WTC11 (cell line): ENCODE measurements around the gene ANKRD1. TPM values are rescaled to one million over a fixed set of nuclear protein-coding genes. Genes with fewer than 3 reads are reported as not detected.

ENCODE experiments used
- ATAC-seq: fragments of 200-7000 bp; cut with Tn5 transposase; 2 replicates; pipeline ENCODE4 v1.10.0; 2021; ENCODE audit warnings: mild to moderate bottlenecking, moderate library complexity
- CTCF ChIA-PET: fragments of 300-600 bp; sonication (Branson Sonifier 250); formaldehyde crosslinking; loops from one replicate; lab custom pipeline; 2021; ENCODE audit warnings: antibody characterized with exemption; lab: Charles Lee
- POLR2A ChIA-PET: fragments of 350-600 bp; sonication (Branson Sonifier 250); formaldehyde crosslinking; loops from one replicate; lab custom pipeline; 2021; ENCODE audit warnings: antibody characterized with exemption; lab: Charles Lee
- DNase-seq: peaks from one replicate; pipeline ENCODE4 v3.0.0; 2021; ENCODE audit warnings: low spot score
- H3K27ac Mint-ChIP-seq: 2 replicates; pipeline ENCODE4 v1.8.0; 2021; ENCODE audit warnings: mixed read lengths
- H3K27me3 Mint-ChIP-seq: 2 replicates; pipeline ENCODE4 v1.8.0; 2021; ENCODE audit warnings: low read depth, mild to moderate bottlenecking, moderate library complexity, mixed read lengths
- H3K36me3 Mint-ChIP-seq: 2 replicates; pipeline ENCODE4 v1.8.0; 2021; ENCODE audit warnings: mixed read lengths
- H3K4me1 Mint-ChIP-seq: 2 replicates; pipeline ENCODE4 v1.8.0; 2022; ENCODE audit warnings: mixed read lengths
- H3K4me3 Mint-ChIP-seq: 2 replicates; pipeline ENCODE4 v1.8.0; 2021; ENCODE audit warnings: mild to moderate bottlenecking, moderate library complexity, mixed read lengths
- H3K9me3 Mint-ChIP-seq: 2 replicates; pipeline ENCODE4 v1.8.0; 2021; ENCODE audit warnings: mixed read lengths
- ESRRA ChIP-seq: sonication (generic); formaldehyde crosslinking; IDR thresholded peaks from 2 replicates; pipeline ENCODE4 v1.8.1; 2022; ENCODE audit warnings: mild to moderate bottlenecking, missing genetic modification reagents, borderline replicate concordance
- GABPB1 ChIP-seq: sonication (generic); formaldehyde crosslinking; IDR thresholded peaks from 2 replicates; pipeline ENCODE4 v1.8.1; 2023; ENCODE audit warnings: mild to moderate bottlenecking, missing genetic modification reagents
- JUN ChIP-seq: sonication (generic); formaldehyde crosslinking; IDR thresholded peaks from 2 replicates; pipeline ENCODE4 v1.8.0; 2023; ENCODE audit warnings: mild to moderate bottlenecking, missing genetic modification reagents
- MXD4 ChIP-seq: fragments of 250-450 bp; sonication (Bioruptor Pico); IDR thresholded peaks from 2 replicates; pipeline ENCODE4 v1.8.0; 2021; ENCODE audit warnings: mild to moderate bottlenecking, moderate library complexity, borderline replicate concordance
- NR2C2 ChIP-seq: sonication (generic); formaldehyde crosslinking; IDR thresholded peaks from 2 replicates; pipeline ENCODE4 v1.8.0; 2022; ENCODE audit warnings: mild to moderate bottlenecking, missing genetic modification reagents
- SP1 ChIP-seq: sonication (generic); formaldehyde crosslinking; conservative IDR thresholded peaks from 2 replicates; pipeline ENCODE4 v1.8.1; 2022; ENCODE audit warnings: missing genetic modification reagents
- TEAD4 ChIP-seq: sonication (generic); formaldehyde crosslinking; IDR thresholded peaks from 2 replicates; pipeline ENCODE4 v1.8.0; 2022; ENCODE audit warnings: mild to moderate bottlenecking, missing genetic modification reagents
- ZNF416 ChIP-seq: fragments of 250-450 bp; sonication (Bioruptor Pico); IDR thresholded peaks from 2 replicates; pipeline ENCODE4 v1.9.0; 2021; ENCODE audit warnings: mild to moderate bottlenecking, inconsistent platforms
- total RNA-seq: library from RNA; stranded (reverse); gene quantifications from 3 replicates; pipeline ENCODE4 v1.2.3, GENCODE V29; 2021
- TF ChIP-seq, protein P1 (sequence below): fragments of 250-450 bp; sonication (Bioruptor Pico); IDR thresholded peaks from 2 replicates; pipeline ENCODE4 v1.9.0; 2021; ENCODE audit warnings: mild to moderate bottlenecking, borderline replicate concordance
- TF ChIP-seq, protein P2 (sequence below): fragments of 250-450 bp; sonication (Bioruptor Pico); IDR thresholded peaks from 2 replicates; pipeline ENCODE4 v1.9.0; 2021; ENCODE audit warnings: moderate library complexity, mild to moderate bottlenecking, inconsistent platforms, borderline replicate concordance
- TF ChIP-seq, protein P3 (sequence below): sonication (generic); formaldehyde crosslinking; IDR thresholded peaks from 2 replicates; pipeline ENCODE4 v1.8.0; 2023; ENCODE audit warnings: missing genetic modification reagents, mild to moderate bottlenecking, borderline replicate concordance
- TF ChIP-seq, protein P4 (sequence below): sonication (generic); formaldehyde crosslinking; IDR thresholded peaks from 2 replicates; pipeline ENCODE4 v1.8.1; 2022; ENCODE audit warnings: missing genetic modification reagents, borderline replicate concordance
- TF ChIP-seq, protein P5 (sequence below): sonication (generic); formaldehyde crosslinking; IDR thresholded peaks from 2 replicates; pipeline ENCODE4 v1.8.1; 2023; ENCODE audit warnings: mild to moderate bottlenecking, moderate library complexity, missing genetic modification reagents
- TF ChIP-seq, protein P6 (sequence below): sonication (generic); formaldehyde crosslinking; IDR thresholded peaks from 2 replicates; pipeline ENCODE4 v1.8.1; 2022; ENCODE audit warnings: mild to moderate bottlenecking, moderate library complexity, missing genetic modification reagents

Gene ANKRD1
- total RNA-seq, 1 experiment from 2014 or later: not detected

DNA sequence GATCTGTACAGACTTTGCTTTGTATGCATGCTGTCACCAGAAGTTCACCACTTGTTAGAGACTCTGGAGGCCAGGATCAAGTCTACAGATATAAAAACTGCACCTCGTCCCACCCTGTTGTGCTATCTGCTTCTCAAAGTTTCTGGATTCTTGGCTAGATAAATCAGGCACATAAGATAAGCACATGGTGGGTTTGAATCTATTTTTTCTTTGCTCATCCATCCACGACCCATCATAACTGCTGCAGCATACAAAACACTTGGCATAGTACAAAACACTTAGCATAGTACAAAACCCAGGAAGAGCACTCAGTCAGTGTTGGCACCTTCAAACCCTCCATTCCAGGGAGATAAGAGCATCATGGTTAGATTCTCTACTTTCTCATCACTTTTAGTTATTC lies 42.4 kb upstream of the ANKRD1 start:
- no peak for ATAC-seq
- Mint-ChIP-seq H3K27ac (no peak overlapping the region), H3K27me3 (peaks cover 86% of the 10 kb centered on the region), H3K36me3 (no peaks in the 10 kb centered on the region), H3K4me3 (no peak overlapping the region)
- POLR2A ChIA-PET: no interaction called here
- no peak for TF ChIP-seq ZNF416
- TF ChIP-seq, protein P1, sequence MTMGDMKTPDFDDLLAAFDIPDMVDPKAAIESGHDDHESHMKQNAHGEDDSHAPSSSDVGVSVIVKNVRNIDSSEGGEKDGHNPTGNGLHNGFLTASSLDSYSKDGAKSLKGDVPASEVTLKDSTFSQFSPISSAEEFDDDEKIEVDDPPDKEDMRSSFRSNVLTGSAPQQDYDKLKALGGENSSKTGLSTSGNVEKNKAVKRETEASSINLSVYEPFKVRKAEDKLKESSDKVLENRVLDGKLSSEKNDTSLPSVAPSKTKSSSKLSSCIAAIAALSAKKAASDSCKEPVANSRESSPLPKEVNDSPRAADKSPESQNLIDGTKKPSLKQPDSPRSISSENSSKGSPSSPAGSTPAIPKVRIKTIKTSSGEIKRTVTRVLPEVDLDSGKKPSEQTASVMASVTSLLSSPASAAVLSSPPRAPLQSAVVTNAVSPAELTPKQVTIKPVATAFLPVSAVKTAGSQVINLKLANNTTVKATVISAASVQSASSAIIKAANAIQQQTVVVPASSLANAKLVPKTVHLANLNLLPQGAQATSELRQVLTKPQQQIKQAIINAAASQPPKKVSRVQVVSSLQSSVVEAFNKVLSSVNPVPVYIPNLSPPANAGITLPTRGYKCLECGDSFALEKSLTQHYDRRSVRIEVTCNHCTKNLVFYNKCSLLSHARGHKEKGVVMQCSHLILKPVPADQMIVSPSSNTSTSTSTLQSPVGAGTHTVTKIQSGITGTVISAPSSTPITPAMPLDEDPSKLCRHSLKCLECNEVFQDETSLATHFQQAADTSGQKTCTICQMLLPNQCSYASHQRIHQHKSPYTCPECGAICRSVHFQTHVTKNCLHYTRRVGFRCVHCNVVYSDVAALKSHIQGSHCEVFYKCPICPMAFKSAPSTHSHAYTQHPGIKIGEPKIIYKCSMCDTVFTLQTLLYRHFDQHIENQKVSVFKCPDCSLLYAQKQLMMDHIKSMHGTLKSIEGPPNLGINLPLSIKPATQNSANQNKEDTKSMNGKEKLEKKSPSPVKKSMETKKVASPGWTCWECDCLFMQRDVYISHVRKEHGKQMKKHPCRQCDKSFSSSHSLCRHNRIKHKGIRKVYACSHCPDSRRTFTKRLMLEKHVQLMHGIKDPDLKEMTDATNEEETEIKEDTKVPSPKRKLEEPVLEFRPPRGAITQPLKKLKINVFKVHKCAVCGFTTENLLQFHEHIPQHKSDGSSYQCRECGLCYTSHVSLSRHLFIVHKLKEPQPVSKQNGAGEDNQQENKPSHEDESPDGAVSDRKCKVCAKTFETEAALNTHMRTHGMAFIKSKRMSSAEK (CRISPR knock-in tag): no peak
- TF ChIP-seq MXD4 (CRISPR knock-in tag): no peak
- TF ChIP-seq, protein P2, sequence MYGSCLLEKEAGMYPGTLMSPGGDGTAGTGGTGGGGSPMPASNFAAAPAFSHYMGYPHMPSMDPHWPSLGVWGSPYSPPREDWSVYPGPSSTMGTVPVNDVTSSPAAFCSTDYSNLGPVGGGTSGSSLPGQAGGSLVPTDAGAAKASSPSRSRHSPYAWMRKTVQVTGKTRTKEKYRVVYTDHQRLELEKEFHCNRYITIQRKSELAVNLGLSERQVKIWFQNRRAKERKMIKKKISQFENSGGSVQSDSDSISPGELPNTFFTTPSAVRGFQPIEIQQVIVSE (CRISPR knock-in tag): no peak
- TF ChIP-seq, protein P3, sequence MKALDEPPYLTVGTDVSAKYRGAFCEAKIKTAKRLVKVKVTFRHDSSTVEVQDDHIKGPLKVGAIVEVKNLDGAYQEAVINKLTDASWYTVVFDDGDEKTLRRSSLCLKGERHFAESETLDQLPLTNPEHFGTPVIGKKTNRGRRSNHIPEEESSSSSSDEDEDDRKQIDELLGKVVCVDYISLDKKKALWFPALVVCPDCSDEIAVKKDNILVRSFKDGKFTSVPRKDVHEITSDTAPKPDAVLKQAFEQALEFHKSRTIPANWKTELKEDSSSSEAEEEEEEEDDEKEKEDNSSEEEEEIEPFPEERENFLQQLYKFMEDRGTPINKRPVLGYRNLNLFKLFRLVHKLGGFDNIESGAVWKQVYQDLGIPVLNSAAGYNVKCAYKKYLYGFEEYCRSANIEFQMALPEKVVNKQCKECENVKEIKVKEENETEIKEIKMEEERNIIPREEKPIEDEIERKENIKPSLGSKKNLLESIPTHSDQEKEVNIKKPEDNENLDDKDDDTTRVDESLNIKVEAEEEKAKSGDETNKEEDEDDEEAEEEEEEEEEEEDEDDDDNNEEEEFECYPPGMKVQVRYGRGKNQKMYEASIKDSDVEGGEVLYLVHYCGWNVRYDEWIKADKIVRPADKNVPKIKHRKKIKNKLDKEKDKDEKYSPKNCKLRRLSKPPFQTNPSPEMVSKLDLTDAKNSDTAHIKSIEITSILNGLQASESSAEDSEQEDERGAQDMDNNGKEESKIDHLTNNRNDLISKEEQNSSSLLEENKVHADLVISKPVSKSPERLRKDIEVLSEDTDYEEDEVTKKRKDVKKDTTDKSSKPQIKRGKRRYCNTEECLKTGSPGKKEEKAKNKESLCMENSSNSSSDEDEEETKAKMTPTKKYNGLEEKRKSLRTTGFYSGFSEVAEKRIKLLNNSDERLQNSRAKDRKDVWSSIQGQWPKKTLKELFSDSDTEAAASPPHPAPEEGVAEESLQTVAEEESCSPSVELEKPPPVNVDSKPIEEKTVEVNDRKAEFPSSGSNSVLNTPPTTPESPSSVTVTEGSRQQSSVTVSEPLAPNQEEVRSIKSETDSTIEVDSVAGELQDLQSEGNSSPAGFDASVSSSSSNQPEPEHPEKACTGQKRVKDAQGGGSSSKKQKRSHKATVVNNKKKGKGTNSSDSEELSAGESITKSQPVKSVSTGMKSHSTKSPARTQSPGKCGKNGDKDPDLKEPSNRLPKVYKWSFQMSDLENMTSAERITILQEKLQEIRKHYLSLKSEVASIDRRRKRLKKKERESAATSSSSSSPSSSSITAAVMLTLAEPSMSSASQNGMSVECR (CRISPR knock-in tag): no peak
- TF ChIP-seq JUN (CRISPR knock-in tag): no peak
- no peak for TF ChIP-seq ESRRA (CRISPR knock-in tag)
- TF ChIP-seq, protein P4, sequence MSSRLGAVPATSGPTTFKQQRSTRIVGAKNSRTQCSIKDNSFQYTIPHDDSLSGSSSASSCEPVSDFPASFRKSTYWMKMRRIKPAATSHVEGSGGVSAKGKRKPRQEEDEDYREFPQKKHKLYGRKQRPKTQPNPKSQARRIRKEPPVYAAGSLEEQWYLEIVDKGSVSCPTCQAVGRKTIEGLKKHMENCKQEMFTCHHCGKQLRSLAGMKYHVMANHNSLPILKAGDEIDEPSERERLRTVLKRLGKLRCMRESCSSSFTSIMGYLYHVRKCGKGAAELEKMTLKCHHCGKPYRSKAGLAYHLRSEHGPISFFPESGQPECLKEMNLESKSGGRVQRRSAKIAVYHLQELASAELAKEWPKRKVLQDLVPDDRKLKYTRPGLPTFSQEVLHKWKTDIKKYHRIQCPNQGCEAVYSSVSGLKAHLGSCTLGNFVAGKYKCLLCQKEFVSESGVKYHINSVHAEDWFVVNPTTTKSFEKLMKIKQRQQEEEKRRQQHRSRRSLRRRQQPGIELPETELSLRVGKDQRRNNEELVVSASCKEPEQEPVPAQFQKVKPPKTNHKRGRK (CRISPR knock-in tag): no peak
- TF ChIP-seq, protein P5, sequence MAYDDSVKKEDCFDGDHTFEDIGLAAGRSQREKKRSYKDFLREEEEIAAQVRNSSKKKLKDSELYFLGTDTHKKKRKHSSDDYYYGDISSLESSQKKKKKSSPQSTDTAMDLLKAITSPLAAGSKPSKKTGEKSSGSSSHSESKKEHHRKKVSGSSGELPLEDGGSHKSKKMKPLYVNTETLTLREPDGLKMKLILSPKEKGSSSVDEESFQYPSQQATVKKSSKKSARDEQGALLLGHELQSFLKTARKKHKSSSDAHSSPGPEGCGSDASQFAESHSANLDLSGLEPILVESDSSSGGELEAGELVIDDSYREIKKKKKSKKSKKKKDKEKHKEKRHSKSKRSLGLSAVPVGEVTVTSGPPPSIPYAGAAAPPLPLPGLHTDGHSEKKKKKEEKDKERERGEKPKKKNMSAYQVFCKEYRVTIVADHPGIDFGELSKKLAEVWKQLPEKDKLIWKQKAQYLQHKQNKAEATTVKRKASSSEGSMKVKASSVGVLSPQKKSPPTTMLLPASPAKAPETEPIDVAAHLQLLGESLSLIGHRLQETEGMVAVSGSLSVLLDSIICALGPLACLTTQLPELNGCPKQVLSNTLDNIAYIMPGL (CRISPR knock-in tag): no peak
- TF ChIP-seq TEAD4: no peak
- TF ChIP-seq NR2C2 (CRISPR knock-in tag): no peak
- TF ChIP-seq GABPB1 (CRISPR knock-in tag): no peak
- no peak for TF ChIP-seq SP1 (CRISPR knock-in tag)
- TF ChIP-seq, protein P6, sequence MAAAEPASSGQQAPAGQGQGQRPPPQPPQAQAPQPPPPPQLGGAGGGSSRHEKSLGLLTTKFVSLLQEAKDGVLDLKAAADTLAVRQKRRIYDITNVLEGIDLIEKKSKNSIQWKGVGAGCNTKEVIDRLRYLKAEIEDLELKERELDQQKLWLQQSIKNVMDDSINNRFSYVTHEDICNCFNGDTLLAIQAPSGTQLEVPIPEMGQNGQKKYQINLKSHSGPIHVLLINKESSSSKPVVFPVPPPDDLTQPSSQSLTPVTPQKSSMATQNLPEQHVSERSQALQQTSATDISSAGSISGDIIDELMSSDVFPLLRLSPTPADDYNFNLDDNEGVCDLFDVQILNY (CRISPR knock-in tag): no peak
- TF ChIP-seq, all 79 proteins: peak for 0
- no peaks in the 10 kb centered on the region for H3K4me1 Mint-ChIP-seq
- no peak for DNase-seq
- no peaks in the 10 kb centered on the region for H3K9me3 Mint-ChIP-seq
- CTCF ChIA-PET: no interaction called here
